T-cell (primary cell): ENCODE measurements around the gene HIP1. TPM values are rescaled to one million over a fixed set of nuclear protein-coding genes. Genes with fewer than 3 reads are reported as not detected.
"Not testable (repeated sequence)": the region's sequence is repeated elsewhere in the genome, so short reads cannot be mapped to it uniquely, and the experiment has no call there.

ENCODE experiments used
- ATAC-seq, 4 experiments: fragments of 200-7000 bp in 3 of 4; fragments of 150-1000 bp in 1 of 4; cut with Tn5 transposase; replicated peaks in 1 of 4; 1 replicate in 3 of 4; 2 replicates in 1 of 4; pipeline ENCODE4 v1.10.0; 2021; ENCODE audit warnings: moderate library complexity in 3 of 4, mild to moderate bottlenecking in 2 of 4, moderate number of reproducible peaks in 1 of 4
- CTCF ChIA-PET, 2 donors: fragments of 300-600 bp; sonication (Branson Sonifier 250); formaldehyde crosslinking; loops; one replicate each; lab custom pipeline; 2022; ENCODE audit warnings: antibody characterized with exemption in 2 of 2; lab: Charles Lee
- POLR2A ChIA-PET, 2 donors: fragments of 300-600 bp; sonication (Branson Sonifier 250); formaldehyde crosslinking; loops; one replicate each; lab custom pipeline; 2022; ENCODE audit warnings: antibody characterized with exemption in 2 of 2; lab: Charles Lee
- DNase-seq, 35 experiments: peaks; one replicate each; pipeline versions ENCODE4 v3.0.0 to v3.0.0-alpha.2; 2013 to 2023
- H3K27ac ChIP-seq: one replicate; pipeline ENCODE4 v1.5.1; 2013; ENCODE audit warnings: low read length
- H3K27me3 ChIP-seq, 2 experiments: replicated peaks in 1 of 2; 1 replicate in 1 of 2; 2 replicates in 1 of 2; pipeline versions ENCODE4 v1.6.1 to v1.7.0; 2013; ENCODE audit warnings: low read length in 1 of 2, mixed read lengths in 1 of 2; ENCODE audit not compliant: control insufficient read depth in 2 of 2, insufficient read depth in 2 of 2; ENCODE audit errors: extremely low read depth in 1 of 2
- H3K36me3 ChIP-seq, 2 donors: 1 replicate in 1 of 2; 2 replicates in 1 of 2; pipeline versions ENCODE4 v1.6.1 to v1.7.0; 2013; ENCODE audit warnings: low read length in 1 of 2; ENCODE audit not compliant: control insufficient read depth in 2 of 2, insufficient read depth in 1 of 2; ENCODE audit errors: extremely low read depth in 1 of 2
- H3K4me1 ChIP-seq, 2 experiments: 1 replicate in 1 of 2; 2 replicates in 1 of 2; pipeline versions ENCODE4 v1.6.1 to v1.7.0; 2013; ENCODE audit warnings: low read length in 2 of 2, mixed read lengths in 1 of 2; ENCODE audit not compliant: insufficient read depth in 2 of 2, control insufficient read depth in 1 of 2; ENCODE audit errors: extremely low read depth in 1 of 2
- H3K4me3 ChIP-seq, 2 donors: 1 replicate in 1 of 2; 2 replicates in 1 of 2; pipeline versions ENCODE4 v1.5.1 to v1.7.0; 2013; ENCODE audit warnings: mild to moderate bottlenecking in 2 of 2, low read length in 1 of 2, moderate library complexity in 1 of 2; ENCODE audit not compliant: control insufficient read depth in 1 of 2; ENCODE audit errors: extremely low read depth in 1 of 2
- H3K9me3 ChIP-seq: 2 replicates; pipeline ENCODE4 v1.7.0; 2013
- H3K27ac Mint-ChIP-seq, 2 donors: one replicate each; pipeline ENCODE4 v1.8.0; 2020 to 2021; ENCODE audit warnings: mild to moderate bottlenecking in 2 of 2, mixed read lengths in 2 of 2
- H3K27me3 Mint-ChIP-seq, 2 donors: one replicate each; pipeline ENCODE4 v1.8.0; 2021 to 2022; ENCODE audit warnings: mixed read lengths in 2 of 2
- H3K36me3 Mint-ChIP-seq: one replicate; pipeline ENCODE4 v1.8.0; 2021; ENCODE audit warnings: mixed read lengths
- H3K4me1 Mint-ChIP-seq, 3 donors: one replicate each; pipeline ENCODE4 v1.8.0; 2020 to 2022; ENCODE audit warnings: mixed read lengths in 3 of 3, mild to moderate bottlenecking in 1 of 3
- H3K4me3 Mint-ChIP-seq, 3 donors: one replicate each; pipeline ENCODE4 v1.8.0; 2020 to 2022; ENCODE audit warnings: mild to moderate bottlenecking in 3 of 3, mixed read lengths in 3 of 3, moderate library complexity in 3 of 3
- H3K9me3 Mint-ChIP-seq, 3 donors: one replicate each; pipeline ENCODE4 v1.8.0; 2020 to 2022; ENCODE audit warnings: mixed read lengths in 3 of 3
- WGBS: methylation state at CpG from one replicate; pipeline ENCODE4 v1.1.5; 2013; ENCODE audit warnings: missing lambda C conversion rate; ENCODE audit not compliant: insufficient coverage; 5-methylcytosine and 5-hydroxymethylcytosine counted together
- total RNA-seq, 35 experiments: library from RNA in 6 of 35; stranded (reverse) in 6 of 35; fragments of 120-200 nt in 1 of 35; gene quantifications; one replicate each; pipeline versions ENCODE4 v1.2.1 to v1.2.4 and lab custom pipeline; 2013 to 2026

The HIP1 gene
- total RNA-seq, 5 donors from 2014 or later (not counting 1 experiment from before 2014, with no cell fraction given) = 3.2 to 8.4 (median 3.6) TPM

- H3K4me3 ChIP-seq, H3K27me3 ChIP-seq, H3K27me3 Mint-ChIP-seq, H3K36me3 Mint-ChIP-seq, H3K9me3 Mint-ChIP-seq, POLR2A ChIA-PET, ATAC-seq, DNase-seq, H3K9me3 ChIP-seq, H3K36me3 ChIP-seq: not testable (repeated sequence)
- H3K27ac ChIP-seq = peak overlapping the region; percentile 75
- H3K27ac Mint-ChIP-seq = peak overlapping the region; percentile 88 to 93
- peaks cover 6 to 43% of the 10 kb centered on the region in 2 experiments for H3K4me1 ChIP-seq
- WGBS = 93% methylated on average over 3 of the region's 6 CpGs
- CTCF ChIA-PET = interaction anchor here in 1 of 2 donors (0.6 to 1.9 kb wide), 3 partner anchors 12 to 281 kb away, joined by 4 to 10 read pairs (median 7); no protein-coding TSS in a partner anchor
- H3K4me1 Mint-ChIP-seq = peaks cover 17 to 43% (median 23%) of the 10 kb centered on the region in 3 donors
- H3K4me3 Mint-ChIP-seq = peak overlapping the region in 1 of 3 donors; percentile 9
Observed at GRCh38 chr7:75727351-75727750, 11.4 kb downstream of the HIP1 start.

GRCh38 chr7:75725306-75725705, 13.4 kb downstream of the HIP1 start:
- ATAC-seq (no peak), DNase-seq (no peak)
- POLR2A ChIA-PET = interaction anchor here in 1 of 2 donors (0.5 kb wide), 1 partner anchor 1978 kb away, joined by 4 read pairs; no protein-coding TSS in a partner anchor
- Histone ChIP-seq H3K9me3 (no peaks in the 10 kb centered on the region), H3K4me3 (no peak overlapping the region), H3K27me3 (no peaks in the 10 kb centered on the region), H3K36me3 (no peaks in the 10 kb centered on the region), H3K4me1 (peaks cover 6 to 38% of the 10 kb centered on the region in 2 experiments), H3K27ac (no peak overlapping the region)
- Mint-ChIP-seq H3K27me3 (no peaks in the 10 kb centered on the region), H3K36me3 (no peaks in the 10 kb centered on the region), H3K4me3 (no peak overlapping the region), H3K27ac (peak overlapping the region in 1 of 2 donors; percentile 21), H3K9me3 (no peaks in the 10 kb centered on the region), H3K4me1 (peaks cover 17 to 32% (median 23%) of the 10 kb centered on the region in 3 donors)
- CTCF ChIA-PET = no interaction called here
- WGBS = 61% methylated on average over 3 of the region's 6 CpGs

- ChIA-PET POLR2A (no interaction called here), CTCF (no interaction called here)
- ATAC-seq (no peak), DNase-seq (no peak)
- H3K27ac ChIP-seq = no peak overlapping the region
- H3K4me3 Mint-ChIP-seq = no peak overlapping the region
- no peaks in the 10 kb centered on the region for H3K9me3 Mint-ChIP-seq
- 80% methylated on average over 1 of the region's 3 CpGs for WGBS
- no peaks in the 10 kb centered on the region for H3K27me3 Mint-ChIP-seq
- H3K36me3 Mint-ChIP-seq = no peaks in the 10 kb centered on the region
- H3K27ac Mint-ChIP-seq = no peak overlapping the region
- H3K4me3 ChIP-seq = no peak overlapping the region
- no peaks in the 10 kb centered on the region for H3K27me3 ChIP-seq
- H3K4me1 ChIP-seq = peaks cover 6 to 20% of the 10 kb centered on the region in 2 experiments
- H3K9me3 ChIP-seq = no peaks in the 10 kb centered on the region
- H3K36me3 ChIP-seq = no peaks in the 10 kb centered on the region
- peaks cover 9 to 17% (median 11%) of the 10 kb centered on the region in 3 donors for H3K4me1 Mint-ChIP-seq
Observed at GRCh38 chr7:75723444-75723843, 15.3 kb downstream of the HIP1 start.

GRCh38 chr7:75722373-75722772, 16.4 kb downstream of the HIP1 start:
- no peaks in the 10 kb centered on the region for H3K9me3 Mint-ChIP-seq
- H3K36me3 Mint-ChIP-seq = no peaks in the 10 kb centered on the region
- ChIA-PET CTCF (no interaction called here), POLR2A (interaction anchor here in 1 of 2 donors (0.6 kb wide), 1 partner anchor 19 kb away, joined by 11 read pairs; no protein-coding TSS in a partner anchor)
- DNase-seq = no peak
- no peak overlapping the region for H3K4me3 Mint-ChIP-seq
- peaks cover 0 to 6% (median under 1%) of the 10 kb centered on the region in 3 donors for H3K4me1 Mint-ChIP-seq
- Histone ChIP-seq H3K27ac (no peak overlapping the region), H3K36me3 (no peaks in the 10 kb centered on the region), H3K4me3 (no peak overlapping the region), H3K9me3 (no peaks in the 10 kb centered on the region), H3K4me1 (peaks cover 0 to 9% of the 10 kb centered on the region in 2 experiments), H3K27me3 (no peaks in the 10 kb centered on the region)
- H3K27ac Mint-ChIP-seq = no peak overlapping the region
- H3K27me3 Mint-ChIP-seq = no peaks in the 10 kb centered on the region
- no peak for ATAC-seq
- WGBS = 100% methylated on average over 2 of the region's 4 CpGs

GRCh38 chr7:75721922-75722321, 16.8 kb downstream of the HIP1 start:
- H3K36me3 ChIP-seq, ATAC-seq, DNase-seq, H3K4me1 Mint-ChIP-seq, H3K4me1 ChIP-seq, H3K4me3 Mint-ChIP-seq, H3K9me3 ChIP-seq, POLR2A ChIA-PET, CTCF ChIA-PET, H3K27me3 Mint-ChIP-seq, H3K27ac Mint-ChIP-seq, H3K36me3 Mint-ChIP-seq, H3K9me3 Mint-ChIP-seq, H3K27ac ChIP-seq, H3K27me3 ChIP-seq, H3K4me3 ChIP-seq: not testable (repeated sequence)
- WGBS = 91% methylated on average over 7 of the region's 9 CpGs

GRCh38 chr7:75721426-75721825, 17.3 kb downstream of the HIP1 start:
- no peaks in the 10 kb centered on the region for H3K36me3 ChIP-seq
- H3K4me1 ChIP-seq = peaks cover 0 to 3% of the 10 kb centered on the region in 2 experiments
- no peaks in the 10 kb centered on the region for H3K27me3 Mint-ChIP-seq
- no peak overlapping the region for H3K27ac ChIP-seq
- no peak overlapping the region for H3K4me3 Mint-ChIP-seq
- ChIA-PET CTCF (interaction anchor here in 1 of 2 donors (0.6 kb wide), 1 partner anchor 65 kb away, joined by 6 read pairs; no protein-coding TSS in a partner anchor), POLR2A (no interaction called here)
- H3K9me3 Mint-ChIP-seq = no peaks in the 10 kb centered on the region
- ATAC-seq = no peak
- H3K36me3 Mint-ChIP-seq = no peaks in the 10 kb centered on the region
- H3K4me1 Mint-ChIP-seq = peaks cover 0 to 3% (median 0%) of the 10 kb centered on the region in 3 donors
- no peaks in the 10 kb centered on the region for H3K27me3 ChIP-seq
- no peaks in the 10 kb centered on the region for H3K9me3 ChIP-seq
- no peak overlapping the region for H3K4me3 ChIP-seq
- 71% methylated on average over 1 of the region's 2 CpGs for WGBS
- no peak overlapping the region for H3K27ac Mint-ChIP-seq
- no peak for DNase-seq
